GM12873 (cell line): ENCODE data around the gene TLE1.

ENCODE experiments used
- CTCF ChIP-seq: IDR thresholded peaks from 2 replicates; pipeline ENCODE4 v1.5.1; 2012; ENCODE audit warnings: low read depth, mild to moderate bottlenecking, moderate library complexity, low read length, control low read depth; ENCODE audit not compliant: insufficient read depth; ENCODE audit errors: missing control alignments

Gene TLE1

DNA sequence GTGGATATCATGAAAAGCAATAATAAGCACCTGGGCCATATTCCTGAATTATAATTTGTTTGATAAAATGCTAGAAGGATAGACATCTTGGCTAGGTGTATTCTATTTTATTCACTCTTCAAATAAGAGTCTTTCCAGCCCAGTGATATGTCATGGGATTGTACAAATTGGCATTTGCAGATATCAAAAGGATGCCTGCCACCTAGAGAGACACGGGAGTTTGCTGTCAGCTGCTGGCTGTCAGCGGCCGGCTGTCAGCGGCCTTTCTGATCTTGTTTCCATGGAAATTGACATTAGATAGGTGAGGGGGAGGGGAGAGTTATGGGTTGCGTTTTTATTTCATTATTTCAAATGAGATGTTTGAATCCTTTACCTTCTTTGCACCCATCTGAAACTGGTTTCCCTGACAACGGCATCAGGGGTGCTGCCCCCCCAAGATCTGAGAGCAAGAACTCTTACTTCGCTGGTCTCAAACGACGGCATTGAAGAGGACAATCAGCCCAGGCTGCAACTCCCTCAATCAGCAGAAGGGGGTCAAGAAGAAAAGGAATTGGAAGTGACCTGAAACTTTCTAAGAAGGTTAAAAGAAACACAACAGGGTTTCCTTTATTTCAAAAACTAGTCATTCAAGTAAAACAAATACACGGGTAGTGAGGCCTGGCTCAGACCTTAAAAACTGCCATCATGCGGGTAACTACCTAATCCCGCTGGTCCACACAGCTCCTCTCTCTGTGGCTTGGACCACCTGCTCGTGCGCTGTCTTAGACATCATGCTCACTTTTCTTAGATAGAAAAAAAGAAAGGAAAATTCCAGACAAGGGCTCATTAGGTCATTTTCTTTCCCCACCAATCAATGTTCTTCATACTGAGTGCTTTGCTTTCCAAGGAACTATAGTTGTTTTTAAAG lies 115.7 kb downstream of the TLE1 start:
- TF ChIP-seq CTCF = no peak

DNA sequence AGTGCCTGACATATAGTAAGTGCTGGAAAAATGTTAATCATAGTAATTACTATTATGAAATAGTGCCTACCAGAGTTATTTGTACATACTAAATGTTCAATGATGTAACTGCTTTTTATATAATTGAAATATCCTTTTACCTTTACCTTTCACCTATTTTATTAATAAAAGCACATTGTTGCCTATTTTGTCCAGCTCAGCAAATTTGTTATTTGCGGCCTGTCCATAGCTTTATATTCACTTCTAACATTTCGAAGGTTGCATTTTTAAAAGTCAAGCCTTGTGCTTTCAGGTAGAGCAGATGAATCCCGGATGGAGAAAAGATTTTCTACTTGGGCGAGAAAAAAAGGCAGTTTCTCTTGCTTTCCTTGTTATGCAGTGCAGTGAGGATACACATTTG lies 119.3 kb downstream of the TLE1 start:
- TF ChIP-seq CTCF = no peak

DNA sequence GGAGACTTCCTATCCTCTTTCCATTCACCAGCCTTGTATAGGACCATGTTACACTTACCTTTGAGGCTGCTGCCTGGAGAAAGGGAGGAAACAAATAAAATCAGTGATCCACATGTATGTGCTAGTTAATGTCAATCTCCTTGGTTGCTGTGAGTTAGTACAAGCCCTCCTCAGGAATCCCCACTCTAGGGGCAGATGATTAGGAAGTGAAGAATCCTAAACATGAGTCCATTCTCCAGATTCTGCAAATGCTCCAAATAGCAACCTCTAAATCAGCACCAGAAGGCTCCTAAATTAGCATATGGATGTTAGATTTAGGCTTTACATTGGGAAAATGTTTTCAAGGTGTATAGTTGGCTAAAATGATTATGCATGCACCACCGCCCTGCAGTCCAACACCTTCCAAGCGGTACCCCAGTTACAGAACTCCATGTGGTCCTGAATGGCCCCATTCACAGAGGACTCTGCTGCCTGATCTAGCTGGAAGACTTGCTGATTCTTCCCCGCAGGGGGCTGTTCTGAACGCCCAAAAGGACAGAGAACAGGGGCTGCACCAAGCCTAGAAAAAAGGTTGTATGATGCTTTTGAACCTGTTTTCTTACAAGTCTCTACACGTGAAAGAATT lies 123.2 kb downstream of the TLE1 start:
- no peak for TF ChIP-seq CTCF

GRCh38 chr9:81565609-81566008 lies 123.7 kb downstream of the TLE1 start:
- no peak for TF ChIP-seq CTCF

DNA sequence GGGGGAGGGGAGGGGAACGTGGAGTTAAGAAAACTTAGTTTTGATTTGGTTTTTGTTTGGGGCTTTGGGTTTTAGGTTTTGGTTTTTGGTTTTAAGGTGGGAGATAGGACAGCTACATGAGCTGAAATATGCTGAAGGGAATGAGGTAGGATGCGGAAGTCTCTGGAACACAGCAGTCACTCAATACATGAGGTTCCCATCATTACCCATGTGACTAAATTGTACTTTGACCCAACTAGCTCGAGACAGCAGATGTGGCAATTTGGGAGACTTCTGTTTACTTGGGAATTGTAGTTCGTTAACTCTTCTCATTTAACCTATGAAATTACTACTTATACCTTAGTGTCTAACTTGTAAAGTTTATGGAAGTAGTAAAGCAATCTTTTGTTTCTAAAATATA lies 124.2 kb downstream of the TLE1 start:
- TF ChIP-seq CTCF = no peak

DNA sequence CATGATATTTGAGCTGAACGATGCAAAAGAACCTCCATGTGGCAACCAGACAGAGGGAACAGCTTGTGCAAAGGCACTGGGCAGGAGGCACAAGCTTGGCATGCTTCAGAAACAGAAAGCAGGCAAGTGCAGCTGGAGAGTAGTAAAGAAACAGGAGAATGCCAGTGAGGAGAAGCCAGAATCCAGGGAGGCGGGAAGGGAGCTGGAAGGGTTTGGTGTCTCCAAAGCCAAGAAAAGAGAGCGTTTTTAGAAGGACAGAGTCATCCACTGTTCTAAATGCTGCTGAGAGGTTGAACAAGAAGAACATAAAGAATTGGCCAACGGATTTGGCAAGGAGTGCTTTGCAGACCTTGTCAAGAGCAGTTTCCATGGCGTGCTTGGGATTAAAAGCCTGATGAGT lies 124.7 kb downstream of the TLE1 start:
- TF ChIP-seq CTCF = no peak

DNA sequence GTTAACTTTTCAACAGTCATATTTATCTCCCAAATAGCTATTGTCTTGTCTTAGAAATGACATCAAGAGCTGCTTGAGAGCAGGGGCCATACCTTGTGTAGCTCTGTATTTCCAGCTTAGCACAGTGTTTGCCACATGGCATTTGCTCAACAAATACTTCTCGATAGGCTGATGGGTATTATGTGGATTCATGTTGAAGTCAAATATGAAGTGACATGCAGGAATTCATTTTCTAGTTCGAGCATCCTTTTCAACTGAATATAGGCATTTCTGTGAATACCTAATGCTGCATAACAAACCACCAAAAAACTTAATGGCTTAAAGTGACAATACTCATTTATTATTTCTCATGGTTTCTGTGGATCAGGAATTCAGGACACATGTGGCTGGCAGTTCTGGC lies 125.6 kb downstream of the TLE1 start:
- no peak for TF ChIP-seq CTCF
